GM12801 (cell line): ENCODE results near the gene DENND4A.

Experiments used
- CTCF ChIP-seq: IDR thresholded peaks from one replicate; pipeline ENCODE4 v1.5.1; 2011; ENCODE audit warnings: control low read depth; ENCODE audit not compliant: insufficient read length; ENCODE audit errors: extremely low read depth

The DENND4A gene

GRCh38 chr15:65792138-65792987, at the start of gene DENND4A:
Gene DENND4A (minus strand): TSS chr15:65792293. CDS start chr15:65756450, 35,843 bp downstream.
- TF ChIP-seq CTCF = no peak

- no peak for TF ChIP-seq CTCF
Measured at GRCh38 chr15:65841121-65841930, 49.2 kb upstream of the DENND4A start.

- no peak for TF ChIP-seq CTCF
Measured at GRCh38 chr15:65839985-65840384, 47.9 kb upstream of the DENND4A start.

GRCh38 chr15:65839354-65839901, 47.3 kb upstream of the DENND4A start:
- no peak for TF ChIP-seq CTCF

GRCh38 chr15:65837301-65838294, 45.5 kb upstream of the DENND4A start:
- TF ChIP-seq CTCF = no peak

- no peak for TF ChIP-seq CTCF
Measured at GRCh38 chr15:65836665-65837064, 44.6 kb upstream of the DENND4A start.
